Measurements from ENCODE around the gene SLC18A3.

GRCh38 chr10:49613165-49613881 is 3.2 kb downstream of the SLC18A3 start:
- TF ChIP-seq, protein P1, sequence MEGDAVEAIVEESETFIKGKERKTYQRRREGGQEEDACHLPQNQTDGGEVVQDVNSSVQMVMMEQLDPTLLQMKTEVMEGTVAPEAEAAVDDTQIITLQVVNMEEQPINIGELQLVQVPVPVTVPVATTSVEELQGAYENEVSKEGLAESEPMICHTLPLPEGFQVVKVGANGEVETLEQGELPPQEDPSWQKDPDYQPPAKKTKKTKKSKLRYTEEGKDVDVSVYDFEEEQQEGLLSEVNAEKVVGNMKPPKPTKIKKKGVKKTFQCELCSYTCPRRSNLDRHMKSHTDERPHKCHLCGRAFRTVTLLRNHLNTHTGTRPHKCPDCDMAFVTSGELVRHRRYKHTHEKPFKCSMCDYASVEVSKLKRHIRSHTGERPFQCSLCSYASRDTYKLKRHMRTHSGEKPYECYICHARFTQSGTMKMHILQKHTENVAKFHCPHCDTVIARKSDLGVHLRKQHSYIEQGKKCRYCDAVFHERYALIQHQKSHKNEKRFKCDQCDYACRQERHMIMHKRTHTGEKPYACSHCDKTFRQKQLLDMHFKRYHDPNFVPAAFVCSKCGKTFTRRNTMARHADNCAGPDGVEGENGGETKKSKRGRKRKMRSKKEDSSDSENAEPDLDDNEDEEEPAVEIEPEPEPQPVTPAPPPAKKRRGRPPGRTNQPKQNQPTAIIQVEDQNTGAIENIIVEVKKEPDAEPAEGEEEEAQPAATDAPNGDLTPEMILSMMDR (optimal IDR thresholded peaks at IDR 0.05 in 1 of 3, IDR thresholded peaks at IDR 0.05 in 1 of 3, conservative IDR thresholded peaks at IDR 0.05 in 1 of 3; ENCODE audit: extremely low read depth in 1 of 3, insufficient read depth in 2 of 3, low read length in 3 of 3) = no peak
- TF ChIP-seq EZH2 (IDR thresholded peaks at IDR 0.05; ENCODE audit: low read length) = peak; percentile 98

Data from keratinocyte (primary cell).